Ammon's horn (tissue), 1 donor: ENCODE data around the gene CD200R1.

ENCODE experiments used
- DNase-seq: peaks from one replicate; pipeline ENCODE4 v3.0.0-alpha.2; 2016; ENCODE audit warnings: low spot score

The CD200R1 gene, protein sequence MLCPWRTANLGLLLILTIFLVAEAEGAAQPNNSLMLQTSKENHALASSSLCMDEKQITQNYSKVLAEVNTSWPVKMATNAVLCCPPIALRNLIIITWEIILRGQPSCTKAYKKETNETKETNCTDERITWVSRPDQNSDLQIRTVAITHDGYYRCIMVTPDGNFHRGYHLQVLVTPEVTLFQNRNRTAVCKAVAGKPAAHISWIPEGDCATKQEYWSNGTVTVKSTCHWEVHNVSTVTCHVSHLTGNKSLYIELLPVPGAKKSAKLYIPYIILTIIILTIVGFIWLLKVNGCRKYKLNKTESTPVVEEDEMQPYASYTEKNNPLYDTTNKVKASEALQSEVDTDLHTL

GRCh38 chr3:112974894-112975293 lies at the start of gene CD200R1:
Gene CD200R1, minus strand, starts transcription at chr3:112975103. Its CDS starts 246 bp downstream, at chr3:112974857.
- DNase-seq, result no peak

GRCh38 chr3:113021471-113021870 lies 46.6 kb upstream of the CD200R1 start:
- DNase-seq, result no peak

DNA sequence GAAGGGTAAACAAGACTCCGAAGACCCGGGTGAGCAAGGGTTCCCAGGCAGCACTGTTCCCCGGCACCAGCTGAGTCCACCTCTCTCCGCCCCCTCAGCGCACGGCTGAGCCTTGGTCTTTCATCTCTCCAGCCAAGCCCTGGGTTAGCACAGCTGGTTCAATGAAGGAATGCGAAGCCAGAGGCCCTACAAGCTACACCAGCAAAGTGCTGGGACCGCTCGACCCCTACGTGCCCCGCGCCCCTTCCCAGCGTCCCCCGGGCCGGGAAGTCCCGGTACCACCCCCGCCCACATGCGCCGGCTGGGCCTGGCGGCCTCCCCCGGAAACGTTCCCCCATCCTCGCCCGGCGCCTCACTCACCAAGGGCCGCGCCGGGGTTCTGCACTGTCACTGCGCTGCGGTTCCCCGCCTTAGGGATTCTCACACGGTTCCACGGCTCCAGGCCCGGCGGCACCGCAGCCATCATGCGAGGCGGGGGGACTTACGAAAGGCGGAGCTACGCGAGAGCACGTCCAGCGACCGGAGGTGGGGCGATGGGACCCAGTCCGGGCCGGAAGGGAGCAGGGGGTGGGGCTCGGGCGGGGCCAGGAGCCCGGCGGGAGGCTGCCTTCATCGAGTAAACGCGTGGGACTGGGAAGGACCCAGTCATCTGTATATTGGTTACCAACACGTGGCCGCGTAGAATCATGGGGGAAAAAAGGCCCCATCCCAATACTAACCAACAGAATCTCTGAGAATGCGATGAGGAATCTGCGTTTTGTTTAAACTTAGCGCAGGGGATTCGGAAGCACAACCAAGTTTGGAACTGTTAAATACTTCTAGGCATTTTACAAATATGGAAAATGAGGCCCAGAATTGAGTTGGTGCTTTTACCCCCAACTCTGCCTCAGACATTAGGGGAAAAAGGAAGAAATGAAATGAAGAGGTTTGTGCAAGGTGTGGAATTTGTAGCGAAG lies 44.6 kb upstream of the CD200R1 start:
- DNase-seq, result peak; percentile 96

GRCh38 chr3:113018536-113019181 lies 43.8 kb upstream of the CD200R1 start:
- no peak for DNase-seq

- no peak for DNase-seq
These were observed 38.7 kb upstream of the CD200R1 start for GRCh38 chr3:113013593-113013992.

DNA sequence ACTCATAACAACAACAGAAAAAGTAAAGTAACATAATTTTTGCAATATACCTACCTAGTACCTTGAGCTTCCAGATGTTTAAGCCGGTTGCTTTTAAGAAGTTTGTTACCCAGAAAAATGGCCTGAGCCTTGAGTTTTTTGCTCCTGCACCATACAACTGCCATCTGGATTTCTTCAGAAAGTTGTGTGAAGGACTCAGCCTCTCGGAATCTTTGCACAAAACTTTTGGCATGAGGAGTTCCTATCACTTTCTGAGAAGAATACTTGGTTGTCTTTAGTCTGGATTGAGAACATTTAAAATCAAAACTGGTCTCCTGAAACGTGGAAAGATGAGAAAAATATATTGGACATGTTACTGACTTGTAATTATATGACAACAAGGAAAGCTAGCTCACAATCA lies 33.2 kb upstream of the CD200R1 start:
- DNase-seq, result no peak

GRCh38 chr3:113006359-113007056 lies 31.6 kb upstream of the CD200R1 start:
- no peak for DNase-seq

DNA sequence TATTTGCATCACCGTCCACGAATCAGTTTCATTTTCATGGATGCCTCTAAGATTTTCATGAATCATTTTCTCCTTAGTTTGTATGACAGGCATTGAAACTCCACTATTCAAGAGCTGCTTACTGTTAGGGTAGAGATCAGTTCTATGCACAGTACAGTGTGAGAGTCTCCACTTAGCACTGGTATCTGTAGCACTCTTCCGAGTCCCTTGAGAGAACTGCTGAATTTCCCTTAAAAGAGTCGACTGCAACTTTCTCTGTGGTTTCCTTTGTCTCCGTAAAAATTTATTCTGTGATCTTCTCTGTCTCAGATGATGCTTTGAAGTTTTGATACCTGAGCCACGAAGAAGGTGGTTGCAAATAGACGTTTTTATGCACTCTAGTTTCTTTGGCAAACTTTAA lies 30.7 kb upstream of the CD200R1 start:
- DNase-seq, result no peak

DNA sequence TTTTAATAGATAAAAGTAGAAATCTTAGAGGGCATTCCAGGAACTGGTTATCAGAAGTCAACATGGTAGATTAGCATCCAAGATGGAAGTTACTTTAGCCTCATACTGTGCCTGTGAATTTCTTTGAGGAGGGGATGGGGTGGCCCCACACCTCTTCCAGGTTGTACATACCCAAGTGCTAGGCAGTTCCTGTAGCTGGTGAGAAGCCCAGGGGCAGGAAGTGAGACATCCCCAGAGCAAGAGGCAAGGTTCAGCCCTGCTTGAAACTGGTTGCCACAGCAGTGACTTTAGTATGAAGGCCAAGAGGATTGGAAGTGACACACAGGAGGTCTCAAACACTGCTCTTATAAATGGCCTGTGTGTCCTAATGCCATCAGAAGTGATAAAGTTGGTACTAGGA lies 27.8 kb upstream of the CD200R1 start:
- no peak for DNase-seq

DNA sequence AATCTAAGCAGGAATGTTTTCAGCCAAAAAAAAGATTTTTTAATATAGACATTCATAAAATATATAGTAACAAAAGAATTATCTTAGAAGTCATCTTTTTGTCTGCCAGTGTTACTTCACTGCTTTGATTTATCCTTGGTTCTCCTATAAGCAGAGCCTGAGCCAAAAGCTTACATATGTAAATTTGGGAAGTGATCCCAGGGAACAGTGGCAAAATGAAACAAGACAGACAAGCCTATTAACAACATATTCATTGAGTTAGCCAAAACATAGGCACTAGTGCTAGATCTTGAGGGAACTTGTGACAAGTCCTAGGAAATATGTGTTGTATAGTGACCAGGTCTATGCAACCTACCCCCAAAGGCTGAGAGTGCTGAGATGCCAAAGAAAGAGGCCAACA lies 27.1 kb upstream of the CD200R1 start:
- no peak for DNase-seq

DNA sequence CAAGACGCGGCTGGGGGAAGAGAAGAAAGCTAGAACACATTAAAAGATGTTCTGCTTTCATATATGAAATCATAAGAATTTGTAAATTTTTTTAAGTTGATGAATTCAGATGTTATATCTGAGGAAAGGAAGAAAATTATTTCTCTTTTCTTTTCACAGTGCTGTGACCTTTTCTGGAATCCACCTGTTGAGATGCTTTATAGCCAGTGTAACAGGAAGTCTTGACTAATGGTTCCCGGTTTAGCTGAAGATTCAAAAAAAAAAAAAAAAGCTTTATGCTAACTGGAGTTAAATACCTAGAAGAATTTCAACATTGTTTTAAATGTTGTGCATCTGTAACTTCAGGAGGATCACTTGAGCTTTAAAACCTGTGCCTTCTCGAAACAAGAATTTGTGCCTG lies 25.8 kb upstream of the CD200R1 start:
- DNase-seq, result no peak

- DNase-seq, result no peak
These were observed 20.9 kb upstream of the CD200R1 start for GRCh38 chr3:112995800-112996199.

DNA sequence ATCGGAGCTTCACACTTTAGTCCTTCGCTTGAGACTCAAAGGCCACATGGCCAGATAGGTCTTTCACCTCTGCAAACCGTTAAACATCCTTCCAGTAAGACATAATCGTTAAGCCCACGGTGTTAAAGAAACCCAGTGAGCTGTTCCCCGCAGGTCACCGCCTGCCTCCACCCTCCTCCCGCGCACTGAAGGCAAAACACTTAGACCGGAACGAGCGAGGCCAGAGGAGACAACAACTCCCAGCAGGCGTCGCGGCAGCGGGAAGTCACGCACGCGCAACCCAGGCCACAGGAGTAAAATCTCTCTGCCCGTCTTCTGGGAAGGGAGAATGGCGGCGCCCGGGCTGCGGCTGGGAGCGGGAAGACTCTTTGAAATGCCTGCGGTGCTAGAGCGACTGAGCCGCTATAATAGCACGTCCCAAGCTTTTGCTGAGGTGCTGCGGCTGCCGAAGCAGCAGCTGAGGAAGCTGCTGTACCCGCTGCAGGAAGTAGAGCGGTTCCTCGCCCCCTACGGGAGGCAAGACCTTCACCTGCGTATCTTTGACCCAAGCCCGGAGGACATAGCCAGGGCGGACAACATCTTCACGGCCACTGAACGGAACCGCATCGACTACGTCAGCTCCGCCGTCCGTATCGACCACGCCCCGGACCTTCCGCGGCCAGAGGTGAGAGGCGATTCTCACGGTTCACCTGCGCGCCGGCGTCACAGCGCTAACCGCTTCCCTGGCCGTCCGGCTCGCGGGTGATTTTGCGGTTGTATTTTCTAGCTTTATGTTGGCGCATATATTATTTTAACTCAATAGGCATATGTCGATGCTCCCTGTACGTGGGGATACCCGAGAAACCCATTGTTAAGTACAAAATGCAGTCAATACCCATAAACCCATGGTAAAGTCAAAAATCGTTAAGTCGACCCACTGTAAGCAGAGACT lies 16.0 kb upstream of the CD200R1 start, which contains the start of gene GTPBP8:
Gene GTPBP8, plus strand, starts transcription at position 313 of the 931 bp plus-strand sequence. Its CDS starts 16 bp downstream, at position 329.
- DNase-seq, result peak; percentile 95

GRCh38 chr3:112987710-112988334 lies 12.9 kb upstream of the CD200R1 start:
- DNase-seq, result no peak

DNA sequence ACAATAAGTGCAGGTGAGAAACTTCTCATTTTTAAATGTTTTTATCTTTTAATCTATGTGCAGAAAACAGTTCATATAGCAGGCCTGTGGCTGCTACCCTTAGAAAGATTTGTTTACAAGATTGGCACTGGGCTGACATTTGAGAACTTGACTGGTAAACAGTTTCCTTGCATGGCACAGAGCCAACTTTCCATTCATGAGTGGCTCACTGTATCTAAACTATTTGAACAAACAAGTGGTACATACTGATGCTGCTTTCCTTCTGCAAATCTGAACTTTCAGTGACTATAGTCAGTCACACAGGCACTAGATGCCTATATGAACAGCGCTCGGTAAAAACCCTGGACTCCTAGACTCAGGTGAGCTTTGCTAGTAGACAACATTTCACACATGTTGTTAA lies 9.6 kb upstream of the CD200R1 start:
- no peak for DNase-seq

GRCh38 chr3:112982710-112983109 lies 7.8 kb upstream of the CD200R1 start:
- DNase-seq, result no peak

- no peak for DNase-seq
These were observed 5.2 kb upstream of the CD200R1 start for GRCh38 chr3:112980080-112980479.

DNA sequence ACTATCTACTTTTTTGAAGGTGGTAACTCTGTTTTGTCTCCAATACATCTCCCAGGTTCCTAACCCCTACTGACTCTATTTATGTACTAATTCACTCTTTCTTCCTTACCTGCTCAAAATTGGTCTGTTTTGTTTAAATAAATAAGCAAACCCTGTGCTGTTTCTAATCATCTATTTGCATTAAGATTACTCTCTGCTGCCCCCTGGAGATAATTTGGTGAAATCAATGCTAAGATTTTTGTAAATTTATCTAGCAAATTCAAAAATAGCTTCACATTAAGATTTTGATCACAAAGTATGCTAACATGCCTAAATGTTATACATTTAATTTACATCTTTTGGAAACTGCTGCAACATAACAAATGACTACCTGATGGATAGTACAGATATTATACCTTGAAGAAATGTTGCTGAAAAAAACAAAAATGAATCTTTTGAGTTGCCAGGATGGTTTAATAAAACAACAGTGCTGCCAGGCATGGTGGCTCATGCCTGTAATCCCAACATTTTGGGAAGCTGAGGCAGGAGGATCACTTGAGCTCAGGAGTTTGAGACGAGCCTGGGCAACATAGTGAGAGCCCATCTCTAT lies 4.4 kb upstream of the CD200R1 start:
- peak; percentile 22 for DNase-seq

GRCh38 chr3:112976953-112977352 lies 2.0 kb upstream of the CD200R1 start:
- no peak for DNase-seq

DNA sequence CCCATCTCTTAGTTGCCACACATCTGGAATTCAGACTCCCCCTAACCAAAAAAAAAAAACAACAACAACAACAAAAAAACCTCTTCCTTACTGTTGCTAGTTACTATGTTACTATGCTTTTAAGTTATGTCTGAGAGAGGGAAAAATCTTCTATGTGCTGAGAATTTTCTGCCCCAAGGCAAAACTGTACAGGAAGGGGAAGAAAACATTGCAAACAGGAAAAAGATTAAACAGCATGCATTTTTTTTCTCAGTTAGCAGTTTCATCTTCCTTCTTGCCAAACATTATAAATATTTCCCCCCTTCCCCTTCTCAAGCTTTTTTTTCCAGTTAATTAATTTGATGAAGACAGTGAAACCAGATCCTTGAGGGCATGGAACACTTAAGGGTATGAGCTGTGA lies 1.1 kb upstream of the CD200R1 start:
- no peak for DNase-seq
